A549 (cell line): ENCODE results near the gene CCDC167. TPM values are rescaled to one million over a fixed set of nuclear protein-coding genes. Genes with fewer than 3 reads are reported as not detected.

Experiments used
- ATAC-seq, 2 experiments: fragments of 200-7000 bp in 1 of 2; fragments of >200 bp in 1 of 2; cut with Nextera tagmentation in 1 of 2; cut with Tn5 transposase in 1 of 2; 3 replicates each; pipeline versions ENCODE4 v1.8.0 to v1.9.1; 2018 to 2020; ENCODE audit warnings: mild to moderate bottlenecking in 1 of 2, moderate library complexity in 1 of 2
- CTCF ChIA-PET: fragments of 300-600 bp; sonication (Branson Sonifier 250); formaldehyde crosslinking; extraction: SDS; loops from one replicate; lab custom pipeline; 2021; ENCODE audit warnings: antibody characterized with exemption, inconsistent platforms; lab: Yijun Ruan, JAX
- POLR2A ChIA-PET: fragments of 350-600 bp; formaldehyde crosslinking; extraction: SDS; loops from one replicate; lab custom pipeline; 2021; ENCODE audit warnings: antibody characterized with exemption, inconsistent platforms; lab: Yijun Ruan, JAX
- DNase-seq, 2 experiments: peaks; one replicate each; pipeline versions ENCODE4 v3.0.0 to v3.0.0-alpha.2; 2011 to 2016; ENCODE audit warnings: low read depth in 1 of 2, low spot score in 1 of 2
- FAIRE-seq: peaks from 2 replicates; lab custom pipeline; 2011; peaks lifted over from hg19 to GRCh38; lab: Jason Lieb, UNC
- H3K27ac ChIP-seq, 2 experiments: fragments of >200 bp; sonication (Bioruptor Twin); formaldehyde crosslinking; 3 replicates each; pipeline ENCODE4 v1.5.1; 2016 to 2017
- H3K4me1 ChIP-seq: fragments of >200 bp; sonication (Bioruptor Twin); formaldehyde crosslinking; 3 replicates; pipeline ENCODE4 v1.6.1; 2016
- H3K4me2 ChIP-seq: fragments of >200 bp; sonication (Bioruptor Twin); formaldehyde crosslinking; 3 replicates; pipeline ENCODE4 v1.6.1; 2016
- H3K4me3 ChIP-seq: fragments of >200 bp; sonication (Bioruptor Twin); formaldehyde crosslinking; 3 replicates; pipeline ENCODE4 v1.5.1; 2016
- H3K9me3 ChIP-seq: fragments of >200 bp; sonication (Bioruptor Twin); formaldehyde crosslinking; 3 replicates; pipeline ENCODE4 v1.6.1; 2016
- CBX2 ChIP-seq: fragments of 200-600 bp; sonication (generic); IDR thresholded peaks from 2 replicates; pipeline ENCODE4 v1.6.1; 2016; ENCODE audit warnings: low read depth, mild to moderate bottlenecking, borderline replicate concordance
- CBX8 ChIP-seq: fragments of 200-600 bp; sonication (generic); IDR thresholded peaks from 2 replicates; pipeline ENCODE4 v1.6.1; 2016
- EHF ChIP-seq: fragments of 250-450 bp; sonication (Bioruptor Pico); IDR thresholded peaks from 2 replicates; pipeline ENCODE4 v1.5.0; 2020; ENCODE audit warnings: mild to moderate bottlenecking
- EHMT2 ChIP-seq: fragments of 200-600 bp; sonication (generic); IDR thresholded peaks from 2 replicates; pipeline ENCODE4 v1.6.1; 2016; ENCODE audit warnings: antibody characterized with exemption, low read depth, mild to moderate bottlenecking, moderate library complexity
- EP300 ChIP-seq, 2 experiments: fragments of >200 bp; sonication (Bioruptor Twin); formaldehyde crosslinking; IDR thresholded peaks; 2 replicates in 1 of 2; 3 replicates in 1 of 2; pipeline ENCODE4 v1.6.1; 2016 to 2017
- HDAC2 ChIP-seq: fragments of 200-600 bp; sonication (generic); IDR thresholded peaks from 2 replicates; pipeline ENCODE4 v1.6.1; 2016
- JUNB ChIP-seq: fragments of >200 bp; sonication (Bioruptor Twin); formaldehyde crosslinking; IDR thresholded peaks from 2 replicates; pipeline ENCODE4 v1.6.1; 2016
- KDM5A ChIP-seq: fragments of 200-600 bp; sonication (generic); IDR thresholded peaks from 2 replicates; pipeline ENCODE4 v1.6.1; 2016; ENCODE audit warnings: antibody characterized with exemption, mild to moderate bottlenecking
- MYC ChIP-seq: IDR thresholded peaks from 2 replicates; pipeline ENCODE4 v1.6.1; 2012; ENCODE audit warnings: mild to moderate bottlenecking, inconsistent platforms, low read length, improper control_type of control experiment, borderline replicate concordance
- NPAS2 ChIP-seq: fragments of 250-450 bp; sonication (Bioruptor Pico); IDR thresholded peaks from 2 replicates; pipeline ENCODE4 v1.8.0; 2022; ENCODE audit warnings: mild to moderate bottlenecking, moderate library complexity, borderline replicate concordance
- PHF8 ChIP-seq: fragments of 200-600 bp; sonication (generic); IDR thresholded peaks from 2 replicates; pipeline ENCODE4 v1.6.1; 2016; ENCODE audit warnings: low read depth, mild to moderate bottlenecking, antibody characterized with exemption, moderate library complexity, borderline replicate concordance
- POLR2A ChIP-seq: IDR thresholded peaks from 2 replicates; pipeline ENCODE4 v1.6.1; 2012; ENCODE audit warnings: mild to moderate bottlenecking, low read length
- POLR2AphosphoS2 ChIP-seq: conservative IDR thresholded peaks from 2 replicates; pipeline ENCODE4 v1.6.1; 2012; ENCODE audit warnings: low read length, improper control_type of control experiment, inconsistent platforms
- RFX5 ChIP-seq: fragments of 450-650 bp; IDR thresholded peaks from 2 replicates; pipeline ENCODE4 v1.7.1; 2014; ENCODE audit warnings: antibody characterized with exemption, mild to moderate bottlenecking, moderate library complexity
- TFCP2L1 ChIP-seq: fragments of 250-450 bp; sonication (Bioruptor Pico); IDR thresholded peaks from 2 replicates; pipeline ENCODE4 v1.5.0; 2021; ENCODE audit warnings: mild to moderate bottlenecking
- ZC3H11A ChIP-seq: fragments of 450-650 bp; IDR thresholded peaks from 2 replicates; pipeline ENCODE4 v1.6.1; 2014; ENCODE audit warnings: antibody characterized with exemption, mild to moderate bottlenecking
- WGBS: methylation state at CpG from one replicate; pipeline ENCODE4 v1.1.6; 2017; ENCODE audit errors: missing lambda C conversion rate; 5-methylcytosine and 5-hydroxymethylcytosine counted together
- polyA plus RNA-seq, 4 experiments: library from polyadenylated mRNA; depleted of rRNA in 3 of 4; stranded (reverse); fragments of >200 nt; fragmentation: RNase III in 1 of 4; extraction: RNeasy Plus Mini Kit Qiagen cat#74134 plus additional on column Dnase treatment in 1 of 4; gene quantifications; 2 replicates in 3 of 4; 3 replicates in 1 of 4; pipeline ENCODE4 v1.2.3, GENCODE V29; 2011 to 2017
- TF ChIP-seq, protein P1 (sequence below): fragments of 250-450 bp; sonication (Bioruptor Pico); IDR thresholded peaks from 2 replicates; pipeline ENCODE4 v1.5.0; 2021; ENCODE audit warnings: mild to moderate bottlenecking, moderate library complexity, borderline replicate concordance
- TF ChIP-seq, protein P2 (sequence below): fragments of >200 bp; sonication (Bioruptor Twin); formaldehyde crosslinking; IDR thresholded peaks from 3 replicates; pipeline ENCODE4 v1.5.1; 2016
- TF ChIP-seq, protein P3 (sequence below): fragments of >200 bp; sonication (Bioruptor Twin); formaldehyde crosslinking; IDR thresholded peaks from 3 replicates; pipeline ENCODE4 v1.6.1; 2016
- TF ChIP-seq, protein P4 (sequence below): IDR thresholded peaks from 2 replicates; pipeline ENCODE4 v1.6.1; 2012
- TF ChIP-seq, protein P5 (sequence below): fragments of >200 bp; sonication (Bioruptor Twin); formaldehyde crosslinking; IDR thresholded peaks from 2 replicates; pipeline ENCODE4 v1.6.1; 2016
- TF ChIP-seq, protein P6 (sequence below): IDR thresholded peaks from 2 replicates; pipeline ENCODE4 v1.6.1; 2012
- TF ChIP-seq, protein P7 (sequence below): fragments of 250-450 bp; sonication (Bioruptor Pico); IDR thresholded peaks from 2 replicates; pipeline ENCODE4 v1.5.0; 2020; ENCODE audit warnings: low read depth, mild to moderate bottlenecking, moderate library complexity

CCDC167 gene
- polyA plus RNA-seq, 2 of the 4 experiments (the other 2 are of a cell fraction), result 35.1 to 39.1 TPM

DNA sequence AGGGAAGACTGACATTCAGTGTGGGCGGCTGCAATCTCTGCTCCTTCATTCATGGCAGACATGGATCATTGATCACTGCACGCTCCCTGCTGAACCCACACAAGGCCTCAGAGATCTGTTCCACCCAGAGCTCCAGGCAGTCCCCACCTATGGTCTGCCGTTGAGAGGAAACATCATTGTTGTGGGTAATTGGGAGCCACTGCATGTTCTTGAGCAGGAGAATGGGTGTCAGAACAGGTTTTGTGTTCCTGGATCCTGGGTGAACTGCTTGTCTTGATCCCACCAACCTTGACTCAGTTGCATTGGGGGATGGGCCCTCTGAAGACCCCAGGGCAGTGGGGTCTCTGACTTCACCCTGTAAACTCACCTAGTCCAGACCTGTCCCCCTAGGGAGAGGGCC, 23.1 kb upstream of the CCDC167 start:
- DNase-seq, result no peak
- Histone ChIP-seq H3K4me1 (peaks cover 15% of the 10 kb centered on the region), H3K4me3 (no peak overlapping the region), H3K27ac (no peak overlapping the region), H3K4me2 (no peak overlapping the region)
- no peak for ATAC-seq
- POLR2A ChIA-PET, result no interaction called here
- TF ChIP-seq JUNB (no peak), ZC3H11A (no peak), POLR2A (no peak), HDAC2 (no peak), PHF8 (no peak), EHF (CRISPR knock-in tag) (no peak), EP300 (IDR thresholded peaks at IDR 0.05) (no peak)
- TF ChIP-seq, protein P1, sequence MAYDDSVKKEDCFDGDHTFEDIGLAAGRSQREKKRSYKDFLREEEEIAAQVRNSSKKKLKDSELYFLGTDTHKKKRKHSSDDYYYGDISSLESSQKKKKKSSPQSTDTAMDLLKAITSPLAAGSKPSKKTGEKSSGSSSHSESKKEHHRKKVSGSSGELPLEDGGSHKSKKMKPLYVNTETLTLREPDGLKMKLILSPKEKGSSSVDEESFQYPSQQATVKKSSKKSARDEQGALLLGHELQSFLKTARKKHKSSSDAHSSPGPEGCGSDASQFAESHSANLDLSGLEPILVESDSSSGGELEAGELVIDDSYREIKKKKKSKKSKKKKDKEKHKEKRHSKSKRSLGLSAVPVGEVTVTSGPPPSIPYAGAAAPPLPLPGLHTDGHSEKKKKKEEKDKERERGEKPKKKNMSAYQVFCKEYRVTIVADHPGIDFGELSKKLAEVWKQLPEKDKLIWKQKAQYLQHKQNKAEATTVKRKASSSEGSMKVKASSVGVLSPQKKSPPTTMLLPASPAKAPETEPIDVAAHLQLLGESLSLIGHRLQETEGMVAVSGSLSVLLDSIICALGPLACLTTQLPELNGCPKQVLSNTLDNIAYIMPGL (CRISPR knock-in tag), result no peak
- TF ChIP-seq, protein P2, sequence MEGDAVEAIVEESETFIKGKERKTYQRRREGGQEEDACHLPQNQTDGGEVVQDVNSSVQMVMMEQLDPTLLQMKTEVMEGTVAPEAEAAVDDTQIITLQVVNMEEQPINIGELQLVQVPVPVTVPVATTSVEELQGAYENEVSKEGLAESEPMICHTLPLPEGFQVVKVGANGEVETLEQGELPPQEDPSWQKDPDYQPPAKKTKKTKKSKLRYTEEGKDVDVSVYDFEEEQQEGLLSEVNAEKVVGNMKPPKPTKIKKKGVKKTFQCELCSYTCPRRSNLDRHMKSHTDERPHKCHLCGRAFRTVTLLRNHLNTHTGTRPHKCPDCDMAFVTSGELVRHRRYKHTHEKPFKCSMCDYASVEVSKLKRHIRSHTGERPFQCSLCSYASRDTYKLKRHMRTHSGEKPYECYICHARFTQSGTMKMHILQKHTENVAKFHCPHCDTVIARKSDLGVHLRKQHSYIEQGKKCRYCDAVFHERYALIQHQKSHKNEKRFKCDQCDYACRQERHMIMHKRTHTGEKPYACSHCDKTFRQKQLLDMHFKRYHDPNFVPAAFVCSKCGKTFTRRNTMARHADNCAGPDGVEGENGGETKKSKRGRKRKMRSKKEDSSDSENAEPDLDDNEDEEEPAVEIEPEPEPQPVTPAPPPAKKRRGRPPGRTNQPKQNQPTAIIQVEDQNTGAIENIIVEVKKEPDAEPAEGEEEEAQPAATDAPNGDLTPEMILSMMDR, result no peak
- TF ChIP-seq, protein P3, sequence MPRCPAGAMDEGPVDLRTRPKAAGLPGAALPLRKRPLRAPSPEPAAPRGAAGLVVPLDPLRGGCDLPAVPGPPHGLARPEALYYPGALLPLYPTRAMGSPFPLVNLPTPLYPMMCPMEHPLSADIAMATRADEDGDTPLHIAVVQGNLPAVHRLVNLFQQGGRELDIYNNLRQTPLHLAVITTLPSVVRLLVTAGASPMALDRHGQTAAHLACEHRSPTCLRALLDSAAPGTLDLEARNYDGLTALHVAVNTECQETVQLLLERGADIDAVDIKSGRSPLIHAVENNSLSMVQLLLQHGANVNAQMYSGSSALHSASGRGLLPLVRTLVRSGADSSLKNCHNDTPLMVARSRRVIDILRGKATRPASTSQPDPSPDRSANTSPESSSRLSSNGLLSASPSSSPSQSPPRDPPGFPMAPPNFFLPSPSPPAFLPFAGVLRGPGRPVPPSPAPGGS, result no peak
- TF ChIP-seq, all 56 proteins: peak for 0
- CTCF ChIA-PET, result interaction anchor here (1.5 kb wide), 1 partner anchor 16 kb away, joined by 4 read pairs; no protein-coding TSS in a partner anchor
- no peak for FAIRE-seq
- WGBS, result 88% methylated on average over 3 of the region's 3 CpGs
- no peaks in the 10 kb centered on the region for H3K9me3 ChIP-seq

DNA sequence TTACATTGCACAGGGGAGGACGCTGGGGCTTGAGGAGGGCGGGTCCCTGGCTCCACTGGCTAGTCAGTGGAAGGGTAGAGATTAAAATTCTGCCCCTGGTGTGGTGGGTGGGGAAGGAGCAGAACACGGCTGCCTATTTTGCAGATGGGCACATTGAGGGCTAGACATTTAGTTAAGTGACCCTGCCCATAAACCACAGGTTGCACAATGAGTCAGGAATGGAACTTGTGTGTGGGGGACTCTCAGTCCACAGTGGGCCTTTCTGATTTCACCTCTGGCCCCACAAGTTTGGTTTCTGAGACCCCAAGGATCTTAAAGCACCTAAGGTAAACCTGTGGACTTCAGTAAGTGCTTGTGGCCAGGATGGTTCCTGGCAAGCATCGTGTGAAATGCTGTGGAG, 22.0 kb upstream of the CCDC167 start:
- Histone ChIP-seq H3K4me1 (peaks cover 15% of the 10 kb centered on the region), H3K4me2 (no peak overlapping the region), H3K9me3 (no peaks in the 10 kb centered on the region)
- ChIA-PET CTCF (interaction anchor here (1.1 kb wide), 1 partner anchor 16 kb away, joined by 3 read pairs; no protein-coding TSS in a partner anchor), POLR2A (no interaction called here)
- WGBS, result 43% methylated on average over 4 of the region's 4 CpGs
- FAIRE-seq (no peak), ATAC-seq (no peak)
- TF ChIP-seq, protein P4, sequence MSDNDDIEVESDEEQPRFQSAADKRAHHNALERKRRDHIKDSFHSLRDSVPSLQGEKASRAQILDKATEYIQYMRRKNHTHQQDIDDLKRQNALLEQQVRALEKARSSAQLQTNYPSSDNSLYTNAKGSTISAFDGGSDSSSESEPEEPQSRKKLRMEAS, result no peak
- TF ChIP-seq RFX5, result no peak
- no peak for TF ChIP-seq EHMT2
- no peak for TF ChIP-seq NPAS2
- TF ChIP-seq, protein P5, sequence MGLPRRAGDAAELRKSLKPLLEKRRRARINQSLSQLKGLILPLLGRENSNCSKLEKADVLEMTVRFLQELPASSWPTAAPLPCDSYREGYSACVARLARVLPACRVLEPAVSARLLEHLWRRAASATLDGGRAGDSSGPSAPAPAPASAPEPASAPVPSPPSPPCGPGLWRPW, result no peak
- no peak for TF ChIP-seq KDM5A
- TF ChIP-seq, protein P6, sequence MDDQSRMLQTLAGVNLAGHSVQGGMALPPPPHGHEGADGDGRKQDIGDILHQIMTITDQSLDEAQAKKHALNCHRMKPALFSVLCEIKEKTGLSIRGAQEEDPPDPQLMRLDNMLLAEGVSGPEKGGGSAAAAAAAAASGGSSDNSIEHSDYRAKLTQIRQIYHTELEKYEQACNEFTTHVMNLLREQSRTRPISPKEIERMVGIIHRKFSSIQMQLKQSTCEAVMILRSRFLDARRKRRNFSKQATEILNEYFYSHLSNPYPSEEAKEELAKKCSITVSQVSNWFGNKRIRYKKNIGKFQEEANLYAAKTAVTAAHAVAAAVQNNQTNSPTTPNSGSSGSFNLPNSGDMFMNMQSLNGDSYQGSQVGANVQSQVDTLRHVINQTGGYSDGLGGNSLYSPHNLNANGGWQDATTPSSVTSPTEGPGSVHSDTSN, result no peak
- no peak for TF ChIP-seq TFCP2L1
- TF ChIP-seq, protein P7, sequence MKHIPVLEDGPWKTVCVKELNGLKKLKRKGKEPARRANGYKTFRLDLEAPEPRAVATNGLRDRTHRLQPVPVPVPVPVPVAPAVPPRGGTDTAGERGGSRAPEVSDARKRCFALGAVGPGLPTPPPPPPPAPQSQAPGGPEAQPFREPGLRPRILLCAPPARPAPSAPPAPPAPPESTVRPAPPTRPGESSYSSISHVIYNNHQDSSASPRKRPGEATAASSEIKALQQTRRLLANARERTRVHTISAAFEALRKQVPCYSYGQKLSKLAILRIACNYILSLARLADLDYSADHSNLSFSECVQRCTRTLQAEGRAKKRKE (CRISPR knock-in tag), result no peak
- no peak for TF ChIP-seq MYC
- no peak for TF ChIP-seq POLR2A
- no peak for TF ChIP-seq CBX8
- TF ChIP-seq POLR2AphosphoS2, result no peak
- TF ChIP-seq, protein P2, result no peak
- no peak for TF ChIP-seq CBX2
- TF ChIP-seq, all 56 proteins: peak for 0
- H3K4me3 ChIP-seq, result no peak overlapping the region
- H3K27ac ChIP-seq, result no peak overlapping the region
- DNase-seq, result no peak
